Endodermal cell (in vitro differentiated cells): ENCODE results near the gene ELL. TPM values are rescaled to one million over a fixed set of nuclear protein-coding genes. Genes with fewer than 3 reads are reported as not detected.

Experiments
- DNase-seq: peaks from one replicate; pipeline ENCODE4 v3.0.0-alpha.2; 2017
- H3K27ac ChIP-seq: 2 replicates; pipeline ENCODE4 v1.5.1; 2013; ENCODE audit warnings: mild to moderate bottlenecking, low read depth, low read length, moderate library complexity
- H3K27me3 ChIP-seq: 2 replicates; pipeline ENCODE4 v1.6.1; 2013; ENCODE audit warnings: mild to moderate bottlenecking, low read length, moderate library complexity; ENCODE audit not compliant: insufficient read depth, control insufficient read depth, poor library complexity, severe bottlenecking
- H3K36me3 ChIP-seq: 2 replicates; pipeline ENCODE4 v1.7.0; 2013; ENCODE audit warnings: mild to moderate bottlenecking, low read length, moderate library complexity; ENCODE audit not compliant: control insufficient read depth, insufficient read depth
- H3K4me1 ChIP-seq: one replicate; pipeline ENCODE4 v1.7.0; 2013; ENCODE audit warnings: low read length; ENCODE audit not compliant: control insufficient read depth, insufficient read depth
- H3K4me3 ChIP-seq: 2 replicates; pipeline ENCODE4 v1.5.1; 2013; ENCODE audit warnings: mild to moderate bottlenecking, low read length, moderate library complexity
- H3K9ac ChIP-seq: 2 replicates; pipeline ENCODE4 v1.6.1; 2013; ENCODE audit warnings: mild to moderate bottlenecking, low read length, moderate library complexity; ENCODE audit not compliant: poor library complexity, severe bottlenecking; ENCODE audit errors: extremely low read depth
- H3K9me3 ChIP-seq: 2 replicates; pipeline ENCODE4 v1.6.1; 2013; ENCODE audit warnings: mild to moderate bottlenecking, low read length, moderate library complexity; ENCODE audit not compliant: control insufficient read depth
- H3K27ac Mint-ChIP-seq: 2 replicates; pipeline ENCODE4 v1.8.0; 2020; ENCODE audit warnings: mixed read lengths
- H3K27me3 Mint-ChIP-seq: 2 replicates; pipeline ENCODE4 v1.8.0; 2021; ENCODE audit warnings: mild to moderate bottlenecking, mixed read lengths; ENCODE audit not compliant: insufficient read depth
- H3K36me3 Mint-ChIP-seq: 2 replicates; pipeline ENCODE4 v1.8.0; 2020; ENCODE audit warnings: low read depth, mixed read lengths
- H3K4me1 Mint-ChIP-seq: 2 replicates; pipeline ENCODE4 v1.8.0; 2020; ENCODE audit warnings: mixed read lengths
- H3K4me3 Mint-ChIP-seq: 2 replicates; pipeline ENCODE4 v1.8.0; 2020; ENCODE audit warnings: mild to moderate bottlenecking, moderate library complexity, mixed read lengths
- H3K9me3 Mint-ChIP-seq: 2 replicates; pipeline ENCODE4 v1.8.0; 2020; ENCODE audit warnings: mild to moderate bottlenecking, mixed read lengths
- WGBS, 2 experiments: methylation state at CpG; one replicate each; pipeline versions ENCODE4 v1.1.5 to v1.1.7; 2013; ENCODE audit warnings: missing lambda C conversion rate in 2 of 2, mixed read lengths in 1 of 2; ENCODE audit not compliant: insufficient coverage in 1 of 2, insufficient read length in 1 of 2; 5-methylcytosine and 5-hydroxymethylcytosine counted together
- total RNA-seq, 2 donors: library from RNA; stranded (reverse); fragmentation: NEBNext Ultra II Directional in 1 of 2; extraction: Animal tissue kit (Norgen Biotek cat#: 25700) in 1 of 2; gene quantifications; 2 replicates in 1 of 2; 3 replicates in 1 of 2; pipeline ENCODE4 v1.2.1, GENCODE V29; 2021
- TF ChIP-seq, protein P1 (sequence below): fragments of 200-600 bp; sonication (generic); conservative IDR thresholded peaks from 2 replicates; pipeline ENCODE4 v1.5.0; 2021; ENCODE audit warnings: antibody characterized with exemption, mild to moderate bottlenecking

Gene ELL
- total RNA-seq, 2 donors from 2014 or later, result 10.9 to 15.4 TPM

DNA sequence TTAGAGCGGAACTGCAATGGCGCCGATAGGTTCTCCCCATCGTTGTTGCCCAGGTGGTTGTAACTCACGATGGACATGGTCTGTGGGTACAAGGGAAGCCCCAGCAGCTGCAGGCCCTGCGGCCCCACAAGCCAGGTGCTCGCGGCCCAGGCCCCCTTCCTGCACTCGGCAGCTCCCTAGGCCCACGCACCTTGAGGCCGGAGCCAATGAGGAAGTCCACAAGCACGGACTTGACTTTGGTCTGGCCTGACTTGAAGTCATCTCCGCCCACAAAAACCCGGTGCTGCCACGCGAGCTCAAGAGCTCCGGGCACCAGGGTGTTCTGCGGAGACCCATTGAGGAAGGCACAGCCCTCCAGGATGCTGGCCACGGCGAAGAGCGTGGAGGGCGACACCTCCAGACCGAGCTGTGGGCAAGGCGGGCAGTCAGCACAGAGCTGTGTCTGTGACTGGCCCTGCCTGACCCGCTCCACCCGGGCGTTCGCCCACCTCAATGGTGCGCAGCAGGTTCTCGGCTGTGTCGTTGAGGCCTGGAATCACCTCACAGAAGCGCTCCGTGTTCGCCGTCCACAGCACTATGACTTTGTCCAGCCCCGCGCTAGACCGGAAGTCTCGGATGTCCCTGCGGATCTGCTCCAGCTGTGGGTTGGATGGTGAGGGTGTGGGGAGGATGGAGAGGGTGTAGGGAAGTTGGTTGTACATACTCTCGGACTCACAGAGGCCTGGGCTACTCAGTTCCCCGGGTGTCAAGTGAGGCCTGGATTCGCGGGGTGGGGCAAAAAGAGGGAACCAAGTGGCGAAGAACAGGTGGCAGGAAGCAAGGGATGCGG lies 85.8 kb downstream of the ELL start:
- peak overlapping the region; percentile 64 for H3K4me3 ChIP-seq
- peaks cover 3% of the 10 kb centered on the region for H3K36me3 ChIP-seq
- Mint-ChIP-seq H3K4me1 (peaks cover 13% of the 10 kb centered on the region), H3K36me3 (peaks cover 6% of the 10 kb centered on the region), H3K4me3 (peak overlapping the region; percentile 63), H3K9me3 (no peaks in the 10 kb centered on the region), H3K27me3 (peaks cover 3% of the 10 kb centered on the region), H3K27ac (peak overlapping the region; percentile 49)
- no peak overlapping the region for H3K27ac ChIP-seq
- H3K4me1 ChIP-seq, result peaks cover 22% of the 10 kb centered on the region
- 94 to 95% methylated on average over 40 to 46 of the region's 46 CpGs for WGBS, 2 experiments
- H3K9me3 ChIP-seq, result no peaks in the 10 kb centered on the region
- TF ChIP-seq, protein P1, sequence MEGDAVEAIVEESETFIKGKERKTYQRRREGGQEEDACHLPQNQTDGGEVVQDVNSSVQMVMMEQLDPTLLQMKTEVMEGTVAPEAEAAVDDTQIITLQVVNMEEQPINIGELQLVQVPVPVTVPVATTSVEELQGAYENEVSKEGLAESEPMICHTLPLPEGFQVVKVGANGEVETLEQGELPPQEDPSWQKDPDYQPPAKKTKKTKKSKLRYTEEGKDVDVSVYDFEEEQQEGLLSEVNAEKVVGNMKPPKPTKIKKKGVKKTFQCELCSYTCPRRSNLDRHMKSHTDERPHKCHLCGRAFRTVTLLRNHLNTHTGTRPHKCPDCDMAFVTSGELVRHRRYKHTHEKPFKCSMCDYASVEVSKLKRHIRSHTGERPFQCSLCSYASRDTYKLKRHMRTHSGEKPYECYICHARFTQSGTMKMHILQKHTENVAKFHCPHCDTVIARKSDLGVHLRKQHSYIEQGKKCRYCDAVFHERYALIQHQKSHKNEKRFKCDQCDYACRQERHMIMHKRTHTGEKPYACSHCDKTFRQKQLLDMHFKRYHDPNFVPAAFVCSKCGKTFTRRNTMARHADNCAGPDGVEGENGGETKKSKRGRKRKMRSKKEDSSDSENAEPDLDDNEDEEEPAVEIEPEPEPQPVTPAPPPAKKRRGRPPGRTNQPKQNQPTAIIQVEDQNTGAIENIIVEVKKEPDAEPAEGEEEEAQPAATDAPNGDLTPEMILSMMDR, result no peak
- no peak overlapping the region for H3K9ac ChIP-seq
- H3K27me3 ChIP-seq, result no peaks in the 10 kb centered on the region
- DNase-seq, result peak; percentile 51

DNA sequence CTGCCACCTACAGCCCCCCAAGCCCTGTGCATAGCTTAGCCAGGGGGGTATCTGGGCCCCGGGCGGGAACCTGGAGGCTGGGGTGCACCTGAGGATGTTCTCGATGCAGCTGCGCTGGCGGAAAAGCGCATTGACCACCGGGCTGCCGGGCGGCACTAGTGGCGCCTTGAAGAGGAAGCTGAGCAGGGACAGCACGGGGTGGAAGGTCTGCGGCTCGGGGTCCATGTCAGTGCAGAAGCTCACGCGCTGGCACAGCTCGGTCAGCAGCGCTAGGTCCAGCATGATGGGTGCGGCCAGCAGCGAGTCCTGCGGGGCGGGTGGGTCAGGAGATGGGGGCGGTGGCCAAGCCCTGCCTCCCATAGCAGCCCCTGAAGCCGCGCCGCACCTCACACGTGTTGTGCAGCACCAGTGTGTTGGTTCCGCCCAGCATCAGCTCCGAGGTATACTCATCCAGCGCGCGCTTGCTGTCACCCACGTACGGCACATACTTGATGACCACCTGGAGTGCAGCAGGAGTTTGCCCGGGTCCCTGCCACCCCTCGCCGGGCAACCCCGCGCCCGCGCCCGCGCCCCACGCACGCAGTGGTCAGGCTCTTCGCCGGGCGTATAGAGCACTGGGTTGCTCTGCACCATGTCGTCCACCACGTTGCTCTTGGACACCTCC lies 86.6 kb downstream of the ELL start:
- H3K4me1 ChIP-seq, result peaks cover 22% of the 10 kb centered on the region
- 97% methylated on average over 43 to 49 of the region's 49 CpGs for WGBS, 2 experiments
- H3K36me3 ChIP-seq, result peaks cover 3% of the 10 kb centered on the region
- no peak overlapping the region for H3K27ac ChIP-seq
- peaks cover 3% of the 10 kb centered on the region for H3K27me3 Mint-ChIP-seq
- peak; percentile 52 for DNase-seq
- no peak overlapping the region for H3K27ac Mint-ChIP-seq
- peaks cover 6% of the 10 kb centered on the region for H3K36me3 Mint-ChIP-seq
- TF ChIP-seq, protein P1, result no peak
- H3K9me3 Mint-ChIP-seq, result no peaks in the 10 kb centered on the region
- no peak overlapping the region for H3K4me3 ChIP-seq
- H3K9me3 ChIP-seq, result no peaks in the 10 kb centered on the region
- H3K4me1 Mint-ChIP-seq, result peaks cover 15% of the 10 kb centered on the region
- no peak overlapping the region for H3K9ac ChIP-seq
- no peak overlapping the region for H3K4me3 Mint-ChIP-seq
- H3K27me3 ChIP-seq, result no peaks in the 10 kb centered on the region

DNA sequence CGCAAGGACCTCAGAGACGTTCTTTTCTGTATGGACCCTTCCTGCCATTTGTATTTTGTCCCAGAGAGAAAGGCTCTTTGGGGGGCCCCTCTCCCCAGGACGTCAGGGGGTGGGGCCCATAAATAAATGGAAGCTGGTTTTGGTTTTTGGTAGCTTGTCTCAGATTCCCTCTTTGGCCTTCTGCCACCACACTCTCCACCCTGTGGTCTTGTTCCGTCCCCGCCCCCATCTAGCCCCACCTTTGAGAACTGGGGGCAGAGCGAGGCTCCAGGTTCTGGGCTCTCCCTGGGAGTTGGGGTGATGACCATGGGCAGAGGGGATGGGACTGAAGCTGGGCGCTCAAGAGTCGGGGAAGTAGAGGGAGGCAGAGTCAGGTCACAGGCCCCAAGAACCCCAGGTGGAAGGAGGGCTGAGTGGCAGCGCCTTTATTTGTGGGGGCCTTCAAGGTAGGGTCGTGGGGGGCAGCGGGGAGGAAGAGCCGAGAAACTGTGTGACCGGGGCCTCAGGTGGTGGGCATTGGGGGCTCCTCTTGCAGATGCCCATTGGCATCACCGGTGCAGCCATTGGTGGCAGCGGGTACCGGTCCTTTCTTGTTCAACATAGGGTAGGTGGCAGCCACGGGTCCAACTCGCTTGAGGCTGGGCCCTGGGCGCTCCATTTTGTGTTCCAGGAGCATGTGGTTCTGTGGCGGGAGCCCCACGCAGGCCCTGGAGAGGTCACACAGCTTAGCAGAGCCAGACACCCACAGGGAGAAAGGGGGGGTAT lies 87.3 kb downstream of the ELL start:
- no peak overlapping the region for H3K4me3 ChIP-seq
- H3K9me3 Mint-ChIP-seq, result no peaks in the 10 kb centered on the region
- H3K27me3 Mint-ChIP-seq, result peaks cover 3% of the 10 kb centered on the region
- 92 to 100% methylated on average over 6 to 20 of the region's 21 CpGs for WGBS, 2 experiments
- peak overlapping the region; percentile 58 for H3K4me3 Mint-ChIP-seq
- H3K27me3 ChIP-seq, result no peaks in the 10 kb centered on the region
- no peaks in the 10 kb centered on the region for H3K9me3 ChIP-seq
- no peak overlapping the region for H3K27ac Mint-ChIP-seq
- peak overlapping the region; percentile 44 for H3K27ac ChIP-seq
- TF ChIP-seq, protein P1, result no peak
- no peak overlapping the region for H3K9ac ChIP-seq
- H3K4me1 Mint-ChIP-seq, result peaks cover 14% of the 10 kb centered on the region
- H3K36me3 ChIP-seq, result peaks cover 3% of the 10 kb centered on the region
- H3K36me3 Mint-ChIP-seq, result peaks cover 6% of the 10 kb centered on the region
- peaks cover 20% of the 10 kb centered on the region for H3K4me1 ChIP-seq
- DNase-seq, result peak; percentile 47
